GM18861 (cell line): ENCODE measurements around the gene C20orf96.
"Not testable (repeated sequence)": the region's sequence is repeated elsewhere in the genome, so short reads cannot be mapped to it uniquely, and the experiment has no call there.

Source experiments
- ATAC-seq: cut with Tn5 transposase; IDR thresholded peaks from one replicate; pipeline ENCODE4 v1.9.1; 2021; ENCODE audit not compliant: unreplicated experiment

Gene C20orf96

GRCh38 chr20:278607-279571, 11.7 kb downstream of the C20orf96 start:
- ATAC-seq, result no peak

GRCh38 chr20:278181-278580, 12.4 kb downstream of the C20orf96 start:
- ATAC-seq, result no peak

- no peak for ATAC-seq
Measured at GRCh38 chr20:277496-277781, 13.1 kb downstream of the C20orf96 start.

- no peak for ATAC-seq
Measured at GRCh38 chr20:276620-277495, 13.7 kb downstream of the C20orf96 start.

GRCh38 chr20:275791-276190, 14.8 kb downstream of the C20orf96 start:
- no peak for ATAC-seq

- no peak for ATAC-seq
Measured at GRCh38 chr20:273884-274283, 16.7 kb downstream of the C20orf96 start.

GRCh38 chr20:272718-273117, 17.8 kb downstream of the C20orf96 start:
- ATAC-seq, result no peak

- ATAC-seq, result no peak
Measured at GRCh38 chr20:271528-271927, 19.0 kb downstream of the C20orf96 start.

- no peak for ATAC-seq
Measured at GRCh38 chr20:271069-271468, 19.5 kb downstream of the C20orf96 start.

- ATAC-seq, result no peak
Measured at GRCh38 chr20:270517-270916, 20.0 kb downstream of the C20orf96 start.

GRCh38 chr20:266596-267562, 23.7 kb downstream of the C20orf96 start:
- no peak for ATAC-seq

GRCh38 chr20:263701-264100, 26.8 kb downstream of the C20orf96 start:
- ATAC-seq, result no peak

- ATAC-seq, result no peak
Measured at GRCh38 chr20:259981-260380, 30.6 kb downstream of the C20orf96 start.

GRCh38 chr20:258963-259362, 31.6 kb downstream of the C20orf96 start:
- no peak for ATAC-seq

- ATAC-seq, result no peak
Measured at GRCh38 chr20:258269-258858, 32.2 kb downstream of the C20orf96 start.

- ATAC-seq, result no peak
Measured at GRCh38 chr20:257419-257818, 33.1 kb downstream of the C20orf96 start, which contains the start of gene DEFB132. Gene DEFB132 (plus strand): TSS chr20:257724. CDS start chr20:257779, 55 bp downstream.

GRCh38 chr20:253447-253846, 37.1 kb downstream of the C20orf96 start:
- not testable (repeated sequence) for ATAC-seq

GRCh38 chr20:252801-253200, 37.7 kb downstream of the C20orf96 start:
- no peak for ATAC-seq

- ATAC-seq, result no peak
Measured at GRCh38 chr20:251354-251753, 39.2 kb downstream of the C20orf96 start.

- no peak for ATAC-seq
Measured at GRCh38 chr20:242905-243304, 47.6 kb downstream of the C20orf96 start.
